ENCODE measurements around the gene RIOK1.

GRCh38 chr6:7446619-7447325 is 57.2 kb downstream of the RIOK1 start:
- TF ChIP-seq CTCF (conservative IDR thresholded peaks at IDR 0.05; ENCODE audit: low read depth, low read length) (no peak), EZH2 (IDR thresholded peaks at IDR 0.05; ENCODE audit: low read length, unreplicated experiment) (no peak), EZH2phosphoT487 (IDR thresholded peaks at IDR 0.05; ENCODE audit: borderline replicate concordance, low read length) (no peak)
